H9 (cell line): Measurements from ENCODE around the gene LACRT. TPM values are rescaled to one million over a fixed set of nuclear protein-coding genes. Genes with fewer than 3 reads are reported as not detected.
A peak's percentile ranks its signal among the peaks of the same experiment; 100 is the strongest.

ENCODE experiments used
- DNase-seq: peaks from one replicate; pipeline ENCODE4 v3.0.0-alpha.2; 2017
- H2AFZ ChIP-seq: one replicate; pipeline ENCODE4 v1.6.1; 2013; ENCODE audit warnings: mild to moderate bottlenecking, low read length, control low read depth, moderate library complexity
- H2AK5ac ChIP-seq: 2 replicates; pipeline ENCODE4 v1.6.1; 2013; ENCODE audit warnings: low read length, control low read depth, mixed read lengths; ENCODE audit not compliant: insufficient read length
- H2BK120ac ChIP-seq: one replicate; pipeline ENCODE4 v1.6.1; 2013; ENCODE audit warnings: low read depth, mild to moderate bottlenecking, low read length, control low read depth, inconsistent platforms; ENCODE audit not compliant: poor library complexity, severe bottlenecking
- H2BK12ac ChIP-seq: 2 replicates; pipeline ENCODE4 v1.6.1; 2013; ENCODE audit warnings: low read length, control low read depth, mixed read lengths, low read depth; ENCODE audit not compliant: insufficient read length
- H2BK15ac ChIP-seq: 2 replicates; pipeline ENCODE4 v1.6.1; 2013; ENCODE audit warnings: low read depth, low read length, control low read depth
- H2BK20ac ChIP-seq: one replicate; pipeline ENCODE4 v1.6.1; 2013; ENCODE audit warnings: low read depth, mild to moderate bottlenecking, low read length, control low read depth, inconsistent platforms; ENCODE audit not compliant: poor library complexity, severe bottlenecking
- H2BK5ac ChIP-seq: 2 replicates; pipeline ENCODE4 v1.6.1; 2013; ENCODE audit warnings: low read length, control low read depth, mixed read lengths; ENCODE audit not compliant: insufficient read length
- H3K14ac ChIP-seq: 2 replicates; pipeline ENCODE4 v1.6.1; 2013; ENCODE audit warnings: low read length, control low read depth; ENCODE audit not compliant: insufficient read depth
- H3K18ac ChIP-seq: 2 replicates; pipeline ENCODE4 v1.6.1; 2013; ENCODE audit warnings: low read depth, mild to moderate bottlenecking, mixed read lengths, low read length, control low read depth; ENCODE audit not compliant: insufficient read length
- H3K23ac ChIP-seq: 2 replicates; pipeline ENCODE4 v1.6.1; 2013; ENCODE audit warnings: low read length, control low read depth, mixed read lengths, low read depth; ENCODE audit not compliant: insufficient read length
- H3K23me2 ChIP-seq: 2 replicates; pipeline ENCODE4 v1.6.1; 2013; ENCODE audit warnings: low read depth, mild to moderate bottlenecking, mixed read lengths, low read length, control low read depth; ENCODE audit not compliant: insufficient read length, poor library complexity, severe bottlenecking
- H3K27ac ChIP-seq: 2 replicates; pipeline ENCODE4 v1.5.1; 2013; ENCODE audit warnings: low read length, control low read depth, mixed read lengths, low read depth; ENCODE audit not compliant: insufficient read length
- H3K27me3 ChIP-seq: 2 replicates; pipeline ENCODE4 v1.6.1; 2013; ENCODE audit warnings: low read length, control low read depth, inconsistent platforms; ENCODE audit not compliant: insufficient read depth
- H3K4ac ChIP-seq: 2 replicates; pipeline ENCODE4 v1.6.1; 2013; ENCODE audit warnings: low read depth, mild to moderate bottlenecking, control low read depth, inconsistent platforms, low read length, moderate library complexity
- H3K4me1 ChIP-seq: 2 replicates; pipeline ENCODE4 v1.6.1; 2013; ENCODE audit warnings: low read length, control low read depth, inconsistent platforms; ENCODE audit not compliant: insufficient read depth
- H3K4me2 ChIP-seq: 2 replicates; pipeline ENCODE4 v1.6.1; 2013; ENCODE audit warnings: low read length, control low read depth, mixed read lengths; ENCODE audit not compliant: insufficient read length, insufficient read depth
- H3K56ac ChIP-seq: 2 replicates; pipeline ENCODE4 v1.6.1; 2013; ENCODE audit warnings: low read depth, mild to moderate bottlenecking, mixed read lengths, low read length, control low read depth; ENCODE audit not compliant: insufficient read length
- H3K79me1 ChIP-seq: 2 replicates; pipeline ENCODE4 v1.6.1; 2013; ENCODE audit warnings: low read depth, mild to moderate bottlenecking, moderate library complexity, low read length, control low read depth, inconsistent platforms; ENCODE audit not compliant: insufficient read depth, poor library complexity, severe bottlenecking
- H3K79me2 ChIP-seq: 2 replicates; pipeline ENCODE4 v1.6.1; 2013; ENCODE audit warnings: low read length, control low read depth, inconsistent platforms; ENCODE audit not compliant: insufficient read depth
- H3K9ac ChIP-seq: 2 replicates; pipeline ENCODE4 v1.6.1; 2013; ENCODE audit warnings: low read length, control low read depth, mixed read lengths; ENCODE audit not compliant: insufficient read length; ENCODE audit errors: extremely low read depth
- H3K9me3 ChIP-seq: one replicate; pipeline ENCODE4 v1.6.1; 2013; ENCODE audit warnings: low read depth, low read length, inconsistent platforms; ENCODE audit not compliant: control insufficient read depth
- H3T11ph ChIP-seq: one replicate; pipeline ENCODE4 v1.6.1; 2013; ENCODE audit warnings: mild to moderate bottlenecking, low read length, control low read depth, inconsistent platforms
- H4K20me1 ChIP-seq: one replicate; pipeline ENCODE4 v1.6.1; 2013; ENCODE audit not compliant: control insufficient read depth, insufficient read length, insufficient read depth
- H4K5ac ChIP-seq: 2 replicates; pipeline ENCODE4 v1.6.1; 2013; ENCODE audit warnings: low read depth, mild to moderate bottlenecking, mixed read lengths, low read length, control low read depth; ENCODE audit not compliant: insufficient read length
- H4K8ac ChIP-seq: replicated peaks from 2 replicates; pipeline ENCODE4 v1.6.1; 2013; ENCODE audit warnings: low read length, control low read depth, mixed read lengths, low read depth; ENCODE audit not compliant: insufficient read length
- H4K91ac ChIP-seq: 2 replicates; pipeline ENCODE4 v1.6.1; 2013; ENCODE audit warnings: low read depth, mild to moderate bottlenecking, moderate library complexity, mixed read lengths, low read length, control low read depth; ENCODE audit not compliant: insufficient read length
- H3K27ac Mint-ChIP-seq, 3 experiments: 2 replicates in 2 of 3; 3 replicates in 1 of 3; pipeline ENCODE4 v1.8.0; 2020 to 2021; ENCODE audit warnings: mixed read lengths in 3 of 3, mild to moderate bottlenecking in 1 of 3, moderate library complexity in 1 of 3
- H3K27me3 Mint-ChIP-seq: 2 replicates; pipeline ENCODE4 v1.8.0; 2021; ENCODE audit warnings: low read depth, mild to moderate bottlenecking, moderate library complexity, mixed read lengths
- H3K36me3 Mint-ChIP-seq, 3 experiments: 2 replicates in 2 of 3; 3 replicates in 1 of 3; pipeline ENCODE4 v1.8.0; 2020 to 2021; ENCODE audit warnings: low read depth in 3 of 3, mixed read lengths in 3 of 3; ENCODE audit not compliant: insufficient read depth in 1 of 3
- H3K4me1 Mint-ChIP-seq, 2 experiments: 2 replicates each; pipeline ENCODE4 v1.8.0; 2020; ENCODE audit warnings: mixed read lengths in 2 of 2
- H3K4me3 Mint-ChIP-seq, 2 experiments: 2 replicates in 1 of 2; 3 replicates in 1 of 2; pipeline ENCODE4 v1.8.0; 2020 to 2021; ENCODE audit warnings: mild to moderate bottlenecking in 2 of 2, mixed read lengths in 2 of 2, moderate library complexity in 1 of 2
- H3K9me3 Mint-ChIP-seq, 2 experiments: 2 replicates in 1 of 2; 3 replicates in 1 of 2; pipeline ENCODE4 v1.8.0; 2020; ENCODE audit warnings: mild to moderate bottlenecking in 2 of 2, mixed read lengths in 2 of 2, moderate library complexity in 1 of 2
- CTCF ChIP-seq: fragments of 200-600 bp; sonication (generic); conservative IDR thresholded peaks from 3 replicates; pipeline ENCODE4 v1.8.0; 2021; ENCODE audit warnings: antibody characterized with exemption, mild to moderate bottlenecking
- WGBS: extraction: QIAGEN DNeasy Blood & Tissue Kit; methylation state at CpG from one replicate; pipeline ENCODE4 v1.1.7; 2013; ENCODE audit warnings: missing lambda C conversion rate, low lambda C conversion rate, mixed read lengths; ENCODE audit not compliant: insufficient read length; ENCODE audit errors: extremely low coverage; 5-methylcytosine and 5-hydroxymethylcytosine counted together
- total RNA-seq: library from RNA; stranded (reverse); gene quantifications from 2 replicates; pipeline ENCODE4 v1.2.1, GENCODE V29; 2021

LACRT gene
- total RNA-seq, 1 experiment from 2014 or later = not detected

GRCh38 chr12:54631988-54632728, 2.5 kb downstream of the LACRT start:
- no CpG with 5 or more reads among the region's 8 CpGs for WGBS
- Histone ChIP-seq H3K23ac (no peak overlapping the region), H3K9me3 (no peaks in the 10 kb centered on the region), H3K27me3 (no peaks in the 10 kb centered on the region), H3K4me2 (no peak overlapping the region), H4K5ac (no peak overlapping the region), H3K9ac (no peak overlapping the region), H3K4ac (no peak overlapping the region), H2BK5ac (no peak overlapping the region), H2BK20ac (no peak overlapping the region), H2AK5ac (no peak overlapping the region), H2BK15ac (no peak overlapping the region), H4K8ac (no peak overlapping the region), H3K23me2 (no peaks in the 10 kb centered on the region), H3K27ac (no peak overlapping the region), H3K56ac (no peak overlapping the region), H4K20me1 (no peaks in the 10 kb centered on the region), H3K79me2 (no peaks in the 10 kb centered on the region), H2AFZ (no peak overlapping the region), H3K18ac (no peak overlapping the region), H3K4me1 (no peaks in the 10 kb centered on the region), H2BK120ac (no peak overlapping the region), H4K91ac (no peak overlapping the region), H3K79me1 (no peaks in the 10 kb centered on the region), H2BK12ac (no peak overlapping the region), H3T11ph (no peak overlapping the region), H3K14ac (no peak overlapping the region)
- peaks cover 5 to 9% (median 8%) of the 10 kb centered on the region in 3 experiments; a peak in 5 of 7 replicates for H3K36me3 Mint-ChIP-seq
- H3K27me3 Mint-ChIP-seq = peaks cover 61% of the 10 kb centered on the region
- no peak overlapping the region for H3K27ac Mint-ChIP-seq
- H3K4me3 Mint-ChIP-seq = no peak overlapping the region
- TF ChIP-seq CTCF = peak; percentile 64
- H3K9me3 Mint-ChIP-seq = peaks cover 15 to 20% of the 10 kb centered on the region in 2 experiments
- DNase-seq = peak; percentile 58
- peaks cover 2 to 3% of the 10 kb centered on the region in 2 experiments; a peak in 2 of 4 replicates for H3K4me1 Mint-ChIP-seq
